NCI-H146 treated with DMSO at 0.1 percent for 48 hours (cell line): ENCODE data around the gene FCN3.
"Not testable (repeated sequence)": the region's sequence is repeated elsewhere in the genome, so short reads cannot be mapped to it uniquely, and the experiment has no call there.

Source experiments
- DNase-seq: peaks from one replicate; lab custom pipeline; 2025; ENCODE audit not compliant: unreplicated experiment; lab: John Stamatoyannopoulos, UW

Gene FCN3

GRCh38 chr1:27399251-27400025, 24.8 kb upstream of the FCN3 start:
- DNase-seq = no peak

- DNase-seq = no peak
These were observed 24.0 kb upstream of the FCN3 start for GRCh38 chr1:27398405-27399149.

GRCh38 chr1:27397749-27398148, 23.1 kb upstream of the FCN3 start:
- no peak for DNase-seq

- DNase-seq = no peak
These were observed 22.5 kb upstream of the FCN3 start for GRCh38 chr1:27397110-27397509.

GRCh38 chr1:27395441-27396195, 21.0 kb upstream of the FCN3 start:
- peak; percentile 40 for DNase-seq

- DNase-seq = no peak
These were observed 20.3 kb upstream of the FCN3 start for GRCh38 chr1:27394925-27395324.

GRCh38 chr1:27394282-27394658, 19.6 kb upstream of the FCN3 start:
- DNase-seq = no peak

GRCh38 chr1:27393641-27394281, 19.1 kb upstream of the FCN3 start:
- no peak for DNase-seq

- DNase-seq = no peak
These were observed 18.4 kb upstream of the FCN3 start for GRCh38 chr1:27392778-27393635.

- peak; percentile 58 for DNase-seq
These were observed 17.6 kb upstream of the FCN3 start, which contains the start of gene GPR3 for GRCh38 chr1:27392096-27392777. GPR3 (plus strand) TSS chr1:27392622; CDS start chr1:27393799, 1,177 bp downstream.

- DNase-seq = no peak
These were observed 17.0 kb upstream of the FCN3 start for GRCh38 chr1:27391511-27392095.

GRCh38 chr1:27388337-27389005, 13.8 kb upstream of the FCN3 start:
- no peak for DNase-seq

- DNase-seq = not testable (repeated sequence)
These were observed 10.2 kb upstream of the FCN3 start for GRCh38 chr1:27384797-27385196.

- DNase-seq = no peak
These were observed 9.0 kb upstream of the FCN3 start for GRCh38 chr1:27383661-27384060.

GRCh38 chr1:27383039-27383605, 8.5 kb upstream of the FCN3 start, which contains the start of gene CD164L2:
CD164L2 (minus strand) TSS chr1:27383333; CDS start chr1:27383239, 94 bp downstream.
- no peak for DNase-seq

GRCh38 chr1:27381969-27382762, 7.5 kb upstream of the FCN3 start:
- DNase-seq = no peak
